RWPE2 (cell line): ENCODE results near the gene ARHGEF28.

Experiments
- ATAC-seq: fragments of 200-7000 bp; cut with Tn5 transposase; 3 replicates; pipeline ENCODE4 v1.9.1; 2021; ENCODE audit warnings: low read depth
- DNase-seq: peaks from one replicate; pipeline ENCODE4 v3.0.0-alpha.2; 2020; ENCODE audit warnings: low spot score
- H3K27ac ChIP-seq: fragments of 450-650 bp; 2 replicates; pipeline ENCODE4 v1.5.1; 2017; ENCODE audit warnings: mild to moderate bottlenecking; ENCODE audit not compliant: poor library complexity, severe bottlenecking
- H3K27me3 ChIP-seq: fragments of 250-450 bp; sonication (Bioruptor Pico); 2 replicates; pipeline ENCODE4 v1.5.1; 2021; ENCODE audit warnings: mild to moderate bottlenecking, moderate library complexity; ENCODE audit not compliant: insufficient read depth, poor library complexity, severe bottlenecking
- H3K36me3 ChIP-seq: fragments of 250-450 bp; sonication (Bioruptor Pico); 2 replicates; pipeline ENCODE4 v1.5.1; 2020; ENCODE audit warnings: low read depth, mild to moderate bottlenecking, moderate library complexity
- H3K4me1 ChIP-seq: fragments of 250-450 bp; sonication (Bioruptor Pico); 2 replicates; pipeline ENCODE4 v1.5.1; 2021; ENCODE audit warnings: mild to moderate bottlenecking, moderate library complexity; ENCODE audit not compliant: insufficient read depth, poor library complexity, severe bottlenecking
- H3K4me3 ChIP-seq: fragments of 250-450 bp; sonication (Bioruptor Pico); 2 replicates; pipeline ENCODE4 v1.5.1; 2021; ENCODE audit warnings: mild to moderate bottlenecking, moderate library complexity; ENCODE audit not compliant: severe bottlenecking
- H3K9me3 ChIP-seq: fragments of 250-450 bp; sonication (Bioruptor Pico); 2 replicates; pipeline ENCODE4 v1.5.1; 2021; ENCODE audit warnings: mild to moderate bottlenecking, moderate library complexity; ENCODE audit not compliant: severe bottlenecking
- TF ChIP-seq, protein P1 (sequence below): fragments of 450-650 bp; IDR thresholded peaks from one replicate; pipeline ENCODE4 v1.5.1; 2017; ENCODE audit warnings: mild to moderate bottlenecking, moderate library complexity; ENCODE audit not compliant: poor library complexity, severe bottlenecking

Gene ARHGEF28

DNA sequence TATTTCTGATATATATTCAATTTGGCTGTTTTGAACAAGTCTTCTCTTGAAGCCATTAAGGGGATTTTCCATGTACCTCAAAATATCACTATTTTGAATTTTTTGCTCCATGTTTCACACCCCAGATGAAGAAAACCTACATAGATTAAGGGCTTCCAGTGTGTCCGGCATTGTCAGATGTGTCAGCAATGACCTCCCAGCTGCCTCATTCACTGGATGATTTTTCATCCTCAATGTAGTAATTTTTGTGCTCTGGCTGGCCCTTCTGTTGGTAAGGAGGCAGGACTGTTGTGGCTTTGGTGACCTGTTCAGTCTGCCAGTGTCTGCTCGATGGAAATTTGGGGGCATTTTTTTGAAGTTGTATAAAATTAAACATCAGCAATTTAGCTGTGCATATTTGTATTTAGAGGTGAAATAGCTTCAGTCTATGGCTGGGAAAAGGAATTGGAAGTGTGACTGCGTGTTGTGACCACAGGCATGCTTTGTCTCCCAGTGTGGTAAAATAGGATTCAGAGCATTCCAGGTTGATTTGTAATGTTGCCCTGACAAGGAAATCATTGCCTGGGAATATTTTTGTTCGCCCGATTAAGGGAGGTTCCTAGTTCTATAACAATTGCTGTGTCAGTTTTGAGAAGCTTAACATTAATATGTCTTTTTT lies 312.4 kb downstream of the ARHGEF28 start:
- peaks cover 31% of the 10 kb centered on the region for H3K4me1 ChIP-seq
- DNase-seq (peak; percentile 74), ATAC-seq (peak; percentile 94)
- peak overlapping the region; percentile 88 for H3K27ac ChIP-seq
- no peak overlapping the region for H3K4me3 ChIP-seq
- TF ChIP-seq, protein P1, sequence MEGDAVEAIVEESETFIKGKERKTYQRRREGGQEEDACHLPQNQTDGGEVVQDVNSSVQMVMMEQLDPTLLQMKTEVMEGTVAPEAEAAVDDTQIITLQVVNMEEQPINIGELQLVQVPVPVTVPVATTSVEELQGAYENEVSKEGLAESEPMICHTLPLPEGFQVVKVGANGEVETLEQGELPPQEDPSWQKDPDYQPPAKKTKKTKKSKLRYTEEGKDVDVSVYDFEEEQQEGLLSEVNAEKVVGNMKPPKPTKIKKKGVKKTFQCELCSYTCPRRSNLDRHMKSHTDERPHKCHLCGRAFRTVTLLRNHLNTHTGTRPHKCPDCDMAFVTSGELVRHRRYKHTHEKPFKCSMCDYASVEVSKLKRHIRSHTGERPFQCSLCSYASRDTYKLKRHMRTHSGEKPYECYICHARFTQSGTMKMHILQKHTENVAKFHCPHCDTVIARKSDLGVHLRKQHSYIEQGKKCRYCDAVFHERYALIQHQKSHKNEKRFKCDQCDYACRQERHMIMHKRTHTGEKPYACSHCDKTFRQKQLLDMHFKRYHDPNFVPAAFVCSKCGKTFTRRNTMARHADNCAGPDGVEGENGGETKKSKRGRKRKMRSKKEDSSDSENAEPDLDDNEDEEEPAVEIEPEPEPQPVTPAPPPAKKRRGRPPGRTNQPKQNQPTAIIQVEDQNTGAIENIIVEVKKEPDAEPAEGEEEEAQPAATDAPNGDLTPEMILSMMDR = no peak
- no peaks in the 10 kb centered on the region for H3K9me3 ChIP-seq
- H3K36me3 ChIP-seq = peaks cover 19% of the 10 kb centered on the region
- no peaks in the 10 kb centered on the region for H3K27me3 ChIP-seq

DNA sequence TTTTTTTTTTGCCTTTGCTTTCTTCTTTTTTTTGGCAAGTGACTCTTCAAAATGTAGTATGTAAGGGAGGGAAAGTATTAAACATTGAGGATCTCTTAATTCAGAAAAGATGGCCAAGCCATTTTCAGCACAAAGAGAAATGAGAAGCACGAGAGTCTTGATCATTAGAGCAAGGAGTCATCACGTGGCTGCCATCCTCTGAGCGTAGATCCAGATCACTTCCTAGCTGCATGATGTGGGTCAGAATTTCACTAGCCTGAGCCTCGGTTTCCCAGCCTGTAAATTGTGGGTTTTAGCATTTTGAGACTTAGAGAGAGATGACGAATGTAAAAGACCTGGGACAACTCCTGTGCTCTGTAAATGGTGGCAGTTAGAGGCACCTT lies 312.9 kb downstream of the ARHGEF28 start:
- Histone ChIP-seq H3K36me3 (peaks cover 19% of the 10 kb centered on the region), H3K9me3 (no peaks in the 10 kb centered on the region), H3K27me3 (no peaks in the 10 kb centered on the region), H3K27ac (peak overlapping the region; percentile 88), H3K4me1 (peaks cover 31% of the 10 kb centered on the region), H3K4me3 (no peak overlapping the region)
- DNase-seq = no peak
- ATAC-seq = no peak
- TF ChIP-seq, protein P1 = no peak

GRCh38 chr5:73939557-73939956 lies 313.6 kb downstream of the ARHGEF28 start:
- Histone ChIP-seq H3K4me1 (peaks cover 31% of the 10 kb centered on the region), H3K4me3 (no peak overlapping the region), H3K27me3 (no peaks in the 10 kb centered on the region), H3K27ac (peak overlapping the region; percentile 88), H3K9me3 (no peaks in the 10 kb centered on the region), H3K36me3 (peaks cover 19% of the 10 kb centered on the region)
- DNase-seq = no peak
- ATAC-seq = no peak
- TF ChIP-seq, protein P1 = no peak

DNA sequence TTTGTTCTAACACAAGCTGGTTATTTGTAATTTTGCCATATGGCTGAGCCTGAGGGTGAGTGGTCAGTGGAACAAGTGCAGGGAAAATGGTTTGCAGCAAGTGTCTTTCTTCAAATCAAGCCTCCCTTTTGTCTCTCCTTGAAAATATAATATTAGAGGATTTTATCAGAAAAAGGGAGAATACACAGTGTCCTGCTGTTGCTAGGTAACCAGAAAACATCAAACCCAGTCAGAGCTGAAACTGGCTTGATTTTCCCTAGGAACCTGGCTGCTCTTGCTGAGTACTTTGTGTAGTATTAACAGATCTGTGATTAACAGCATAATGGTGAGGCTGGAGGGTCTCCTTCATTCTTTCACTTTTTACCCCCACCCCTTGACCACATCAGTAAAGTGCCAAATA lies 314.0 kb downstream of the ARHGEF28 start:
- H3K27ac ChIP-seq = no peak overlapping the region
- TF ChIP-seq, protein P1 = no peak
- H3K9me3 ChIP-seq = no peaks in the 10 kb centered on the region
- ATAC-seq (no peak), DNase-seq (no peak)
- no peaks in the 10 kb centered on the region for H3K27me3 ChIP-seq
- no peak overlapping the region for H3K4me3 ChIP-seq
- H3K4me1 ChIP-seq = peaks cover 31% of the 10 kb centered on the region
- peaks cover 19% of the 10 kb centered on the region for H3K36me3 ChIP-seq

DNA sequence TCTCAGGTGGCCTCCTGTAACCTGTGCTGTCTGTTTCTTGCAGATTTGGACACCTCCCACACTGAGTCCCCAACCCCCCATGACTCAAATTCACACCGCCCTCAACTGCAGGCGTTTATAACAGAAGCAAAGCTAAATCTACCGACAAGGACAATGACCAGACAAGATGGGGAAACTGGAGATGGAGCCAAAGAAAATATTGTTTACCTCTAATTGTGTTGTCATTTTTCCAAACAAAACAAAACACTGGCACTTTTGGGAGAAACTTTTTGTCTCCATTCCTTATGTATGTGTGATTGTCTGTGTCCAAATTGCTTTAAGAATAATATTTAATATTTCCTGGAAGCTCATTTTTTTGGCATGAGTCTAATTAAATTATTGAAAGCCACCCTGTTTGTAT lies 314.8 kb downstream of the ARHGEF28 start:
- no peak for ATAC-seq
- no peak overlapping the region for H3K27ac ChIP-seq
- no peak overlapping the region for H3K4me3 ChIP-seq
- H3K4me1 ChIP-seq = peaks cover 31% of the 10 kb centered on the region
- no peaks in the 10 kb centered on the region for H3K27me3 ChIP-seq
- peaks cover 19% of the 10 kb centered on the region for H3K36me3 ChIP-seq
- no peak for DNase-seq
- no peaks in the 10 kb centered on the region for H3K9me3 ChIP-seq
- TF ChIP-seq, protein P1 = no peak
